Kidney glomerular epithelial cell (primary cell): Measurements from ENCODE around the gene TMEM119.

Experiments
- DNase-seq: peaks from one replicate; lab custom pipeline; 2025; lab: John Stamatoyannopoulos, UW

Gene TMEM119

GRCh38 chr12:108616359-108616758 lies 18.5 kb upstream of the TMEM119 start:
- DNase-seq, result no peak

- DNase-seq, result no peak
Measured at GRCh38 chr12:108615918-108616317, 18.0 kb upstream of the TMEM119 start.

GRCh38 chr12:108614639-108615038 lies 16.8 kb upstream of the TMEM119 start:
- no peak for DNase-seq

- DNase-seq, result no peak
Measured at GRCh38 chr12:108614041-108614440, 16.2 kb upstream of the TMEM119 start.

- no peak for DNase-seq
Measured at GRCh38 chr12:108613548-108613947, 15.7 kb upstream of the TMEM119 start.

- peak; percentile 9 for DNase-seq
Measured at GRCh38 chr12:108612788-108613282, 15.0 kb upstream of the TMEM119 start.

GRCh38 chr12:108611884-108612415 lies 14.1 kb upstream of the TMEM119 start:
- peak; percentile 94 for DNase-seq

GRCh38 chr12:108610856-108611605 lies 13.1 kb upstream of the TMEM119 start:
- DNase-seq, result no peak

GRCh38 chr12:108610336-108610815 lies 12.5 kb upstream of the TMEM119 start:
- DNase-seq, result no peak

- DNase-seq, result no peak
Measured at GRCh38 chr12:108609537-108610335, 11.9 kb upstream of the TMEM119 start.

- no peak for DNase-seq
Measured at GRCh38 chr12:108608616-108609015, 10.7 kb upstream of the TMEM119 start.

GRCh38 chr12:108607981-108608600 lies 10.2 kb upstream of the TMEM119 start:
- DNase-seq, result no peak

GRCh38 chr12:108606492-108606891 lies 8.6 kb upstream of the TMEM119 start:
- DNase-seq, result no peak

GRCh38 chr12:108605690-108606406 lies 8.0 kb upstream of the TMEM119 start:
- DNase-seq, result no peak

GRCh38 chr12:108605000-108605689 lies 7.3 kb upstream of the TMEM119 start:
- DNase-seq, result peak; percentile 34

GRCh38 chr12:108604208-108604941 lies 6.5 kb upstream of the TMEM119 start:
- no peak for DNase-seq

- no peak for DNase-seq
Measured at GRCh38 chr12:108603743-108604142, 5.9 kb upstream of the TMEM119 start.

- no peak for DNase-seq
Measured at GRCh38 chr12:108602976-108603704, 5.3 kb upstream of the TMEM119 start.

- no peak for DNase-seq
Measured at GRCh38 chr12:108602209-108602705, 4.4 kb upstream of the TMEM119 start.

GRCh38 chr12:108600702-108601007 lies 2.8 kb upstream of the TMEM119 start:
- no peak for DNase-seq
